Measurements from ENCODE around the gene LONRF3. TPM values are rescaled to one million over a fixed set of nuclear protein-coding genes. Genes with fewer than 3 reads are reported as not detected.

LONRF3 gene
- total RNA-seq, 1 donor from 2014 or later = not detected

- H3K27me3 Mint-ChIP-seq (ENCODE audit: unreplicated experiment) = peaks cover 19% of the 10 kb centered on the region
- no peaks in the 10 kb centered on the region for H3K9me3 Mint-ChIP-seq (ENCODE audit: unreplicated experiment)
- no peak for DNase-seq (ENCODE audit: extremely low spot score, unreplicated experiment)
- H3K4me1 Mint-ChIP-seq (ENCODE audit: unreplicated experiment) = no peaks in the 10 kb centered on the region
- no peak overlapping the region for H3K4me3 Mint-ChIP-seq (ENCODE audit: unreplicated experiment)
- H3K27ac Mint-ChIP-seq (ENCODE audit: unreplicated experiment) = no peak overlapping the region
- no peaks in the 10 kb centered on the region for H3K36me3 Mint-ChIP-seq (ENCODE audit: unreplicated experiment)
- no peak for TF ChIP-seq CTCF (IDR thresholded peaks at IDR 0.05)
These were observed 29.0 kb downstream of the LONRF3 start for GRCh38 chrX:119003462-119003861.

GRCh38 chrX:119004920-119005524 is 30.6 kb downstream of the LONRF3 start:
- Mint-ChIP-seq H3K4me3 (ENCODE audit: unreplicated experiment) (no peak overlapping the region), H3K9me3 (ENCODE audit: unreplicated experiment) (no peaks in the 10 kb centered on the region), H3K27ac (ENCODE audit: unreplicated experiment) (no peak overlapping the region), H3K27me3 (ENCODE audit: unreplicated experiment) (peaks cover 19% of the 10 kb centered on the region), H3K36me3 (ENCODE audit: unreplicated experiment) (no peaks in the 10 kb centered on the region), H3K4me1 (ENCODE audit: unreplicated experiment) (no peaks in the 10 kb centered on the region)
- peak; percentile 83 for TF ChIP-seq CTCF (IDR thresholded peaks at IDR 0.05)
- no peak for DNase-seq (ENCODE audit: extremely low spot score, unreplicated experiment)

GRCh38 chrX:119007189-119007770 is 32.9 kb downstream of the LONRF3 start:
- no peak overlapping the region for H3K27ac Mint-ChIP-seq (ENCODE audit: unreplicated experiment)
- peaks cover 1% of the 10 kb centered on the region for H3K9me3 Mint-ChIP-seq (ENCODE audit: unreplicated experiment)
- H3K27me3 Mint-ChIP-seq (ENCODE audit: unreplicated experiment) = peaks cover 10% of the 10 kb centered on the region
- no peaks in the 10 kb centered on the region for H3K36me3 Mint-ChIP-seq (ENCODE audit: unreplicated experiment)
- no peaks in the 10 kb centered on the region for H3K4me1 Mint-ChIP-seq (ENCODE audit: unreplicated experiment)
- no peak overlapping the region for H3K4me3 Mint-ChIP-seq (ENCODE audit: unreplicated experiment)
- no peak for TF ChIP-seq CTCF (IDR thresholded peaks at IDR 0.05)
- DNase-seq (ENCODE audit: extremely low spot score, unreplicated experiment) = no peak

- peaks cover 6% of the 10 kb centered on the region for H3K9me3 Mint-ChIP-seq (ENCODE audit: unreplicated experiment)
- H3K4me1 Mint-ChIP-seq (ENCODE audit: unreplicated experiment) = no peaks in the 10 kb centered on the region
- no peak overlapping the region for H3K4me3 Mint-ChIP-seq (ENCODE audit: unreplicated experiment)
- H3K27ac Mint-ChIP-seq (ENCODE audit: unreplicated experiment) = no peak overlapping the region
- peaks cover 8% of the 10 kb centered on the region for H3K27me3 Mint-ChIP-seq (ENCODE audit: unreplicated experiment)
- no peak for DNase-seq (ENCODE audit: extremely low spot score, unreplicated experiment)
- TF ChIP-seq CTCF (IDR thresholded peaks at IDR 0.05) = peak; percentile 62
- H3K36me3 Mint-ChIP-seq (ENCODE audit: unreplicated experiment) = no peaks in the 10 kb centered on the region
These were observed 33.8 kb downstream of the LONRF3 start for GRCh38 chrX:119008110-119008744.

- Mint-ChIP-seq H3K4me1 (ENCODE audit: unreplicated experiment) (no peaks in the 10 kb centered on the region), H3K9me3 (ENCODE audit: unreplicated experiment) (peaks cover 6% of the 10 kb centered on the region), H3K27ac (ENCODE audit: unreplicated experiment) (no peak overlapping the region), H3K36me3 (ENCODE audit: unreplicated experiment) (no peaks in the 10 kb centered on the region), H3K27me3 (ENCODE audit: unreplicated experiment) (peaks cover 4% of the 10 kb centered on the region), H3K4me3 (ENCODE audit: unreplicated experiment) (no peak overlapping the region)
- no peak for TF ChIP-seq CTCF (IDR thresholded peaks at IDR 0.05)
- DNase-seq (ENCODE audit: extremely low spot score, unreplicated experiment) = no peak
These were observed 34.7 kb downstream of the LONRF3 start for GRCh38 chrX:119009071-119009470.

Data from osteocyte (in vitro differentiated cells).